ENCODE data around the gene LMX1B.
"Not testable (repeated sequence)": the region's sequence is repeated elsewhere in the genome, so short reads cannot be mapped to it uniquely, and the experiment has no call there.

The LMX1B gene

DNA sequence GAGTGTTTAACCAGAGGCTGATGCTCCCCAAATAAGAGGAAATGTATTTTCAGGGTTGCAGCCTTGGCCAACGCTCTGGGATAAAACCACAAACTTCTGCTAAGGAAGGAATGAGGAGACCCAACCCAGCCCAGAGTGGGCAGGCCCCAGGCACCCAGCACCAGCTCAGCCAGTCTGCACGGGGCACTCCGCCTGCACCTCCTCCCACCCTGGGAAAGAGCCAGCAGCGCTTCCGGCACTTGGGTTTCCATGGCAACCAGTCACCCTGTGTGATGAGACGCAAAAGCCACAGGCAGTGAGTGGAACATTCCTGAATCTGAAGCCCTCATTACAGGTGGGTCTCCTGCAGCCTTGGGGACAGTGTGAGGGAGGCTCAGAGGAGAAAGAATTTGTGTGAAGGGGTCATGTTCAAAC lies 105.9 kb downstream of the LMX1B start:
- DNase-seq: peak; percentile 45

DNA sequence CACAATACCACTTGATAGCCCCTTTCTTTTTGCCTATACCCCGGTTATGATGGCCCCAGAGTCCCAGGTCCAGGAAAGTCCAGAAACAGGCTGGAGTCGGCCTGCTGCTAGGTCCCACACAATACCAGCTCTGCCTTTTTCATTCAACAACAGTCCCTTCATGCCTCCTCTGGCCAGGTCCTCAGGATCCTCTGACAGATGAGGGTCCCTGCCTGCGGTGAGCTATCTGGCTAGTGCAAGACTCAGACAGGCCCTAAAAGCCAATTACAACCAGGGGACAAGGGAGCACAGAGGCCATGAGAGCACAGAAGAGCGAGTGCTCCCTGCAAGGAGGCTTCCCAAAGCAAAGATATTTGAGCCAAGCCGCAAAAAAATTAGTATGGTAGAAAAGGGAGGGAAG lies 106.3 kb downstream of the LMX1B start:
- DNase-seq: no peak

DNA sequence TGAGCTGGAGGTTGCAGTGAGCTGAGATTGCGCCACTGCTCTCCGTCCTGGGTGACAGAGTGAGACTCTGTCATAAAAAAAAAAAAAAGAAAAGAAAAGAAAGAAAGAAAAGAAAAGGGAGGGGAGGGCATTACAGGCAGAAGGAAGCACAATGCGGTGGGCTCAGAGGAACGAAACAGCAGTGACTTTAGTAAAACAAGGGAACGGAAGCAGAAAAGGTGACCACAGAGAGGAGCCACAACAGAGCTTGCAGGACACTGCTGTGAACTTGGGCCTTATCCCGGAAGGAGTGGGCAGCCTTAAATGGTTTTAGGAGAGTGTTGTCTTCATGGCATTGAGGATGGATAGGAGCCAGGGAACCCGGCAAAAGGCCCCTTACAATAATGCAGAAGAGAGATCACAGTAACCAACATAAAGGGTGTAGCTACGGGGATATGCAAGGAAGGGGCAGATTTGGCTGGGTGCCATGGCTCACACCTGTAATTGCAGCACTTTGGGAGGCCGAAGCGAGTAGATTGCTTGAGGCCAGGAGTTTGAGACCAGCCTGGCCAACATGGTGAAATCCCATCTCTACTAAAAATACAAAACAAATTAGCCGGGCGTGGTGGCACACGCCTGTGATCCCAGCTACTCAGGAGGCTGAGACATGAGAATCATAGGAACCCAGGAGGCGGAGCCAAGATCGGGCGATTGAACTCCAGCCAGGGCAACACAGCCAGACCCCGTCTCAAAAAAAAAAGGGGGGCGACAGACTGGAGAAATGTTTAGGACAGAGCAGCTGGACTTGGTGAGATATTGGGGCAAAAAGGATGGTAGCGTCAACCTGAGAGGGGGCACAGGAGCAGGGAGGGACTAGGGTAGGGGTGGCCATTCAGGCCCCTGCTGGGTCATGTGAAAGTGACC lies 107.2 kb downstream of the LMX1B start:
- no peak for DNase-seq

DNA sequence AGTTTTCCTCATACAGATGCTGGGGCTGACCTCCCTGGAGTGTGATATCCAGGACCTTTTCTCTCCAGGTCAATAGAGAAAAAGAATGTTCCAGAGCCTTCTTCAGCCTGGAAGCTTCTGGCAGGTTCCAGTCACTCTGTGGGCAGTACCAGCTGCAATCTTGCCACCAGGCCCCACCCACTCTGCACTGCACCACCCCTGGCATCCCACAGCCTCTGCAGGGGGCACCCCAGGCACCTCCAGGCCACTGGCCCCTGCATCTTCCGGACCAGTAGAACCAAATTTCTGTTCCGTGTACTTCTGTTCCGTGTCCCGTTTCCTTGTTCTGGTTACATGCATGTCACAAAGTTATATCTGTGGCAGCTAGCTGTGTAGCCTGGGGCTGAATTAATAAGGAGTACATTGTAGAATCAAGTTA lies 107.8 kb downstream of the LMX1B start:
- no peak for DNase-seq

DNA sequence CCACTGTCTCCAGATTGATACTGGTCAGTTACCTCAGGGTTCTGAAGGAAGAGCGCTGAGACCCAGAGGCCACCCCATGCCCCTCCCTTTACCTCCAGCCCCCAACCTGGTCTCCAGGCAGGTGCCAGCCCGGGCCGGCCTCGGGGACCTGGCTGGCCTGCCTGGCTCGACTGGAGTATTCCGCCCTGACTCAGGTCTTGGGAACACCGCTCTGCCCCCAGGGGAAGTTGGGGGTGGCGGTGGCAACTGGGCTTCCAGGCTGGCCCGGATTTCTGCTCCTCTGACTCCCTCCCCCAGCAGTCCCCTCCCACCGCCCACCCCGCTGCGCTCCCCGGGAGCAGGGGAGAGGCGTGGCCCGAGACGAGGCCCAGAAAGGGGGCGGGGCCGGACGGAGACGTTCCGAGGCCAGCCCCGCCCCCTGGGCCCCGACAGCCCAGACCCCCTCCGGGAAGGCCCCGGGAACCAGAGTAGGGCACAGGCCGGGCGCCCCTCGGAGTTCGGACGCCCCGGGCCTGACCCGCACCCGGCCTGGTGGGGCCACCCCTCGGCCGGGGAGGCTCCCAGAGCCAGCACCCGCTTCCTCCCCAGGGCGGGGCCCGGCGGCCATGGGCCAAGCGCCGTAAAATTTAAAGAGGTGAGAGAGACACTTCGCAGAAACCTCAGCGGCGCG lies 108.7 kb downstream of the LMX1B start:
- peak; percentile 46 for DNase-seq

DNA sequence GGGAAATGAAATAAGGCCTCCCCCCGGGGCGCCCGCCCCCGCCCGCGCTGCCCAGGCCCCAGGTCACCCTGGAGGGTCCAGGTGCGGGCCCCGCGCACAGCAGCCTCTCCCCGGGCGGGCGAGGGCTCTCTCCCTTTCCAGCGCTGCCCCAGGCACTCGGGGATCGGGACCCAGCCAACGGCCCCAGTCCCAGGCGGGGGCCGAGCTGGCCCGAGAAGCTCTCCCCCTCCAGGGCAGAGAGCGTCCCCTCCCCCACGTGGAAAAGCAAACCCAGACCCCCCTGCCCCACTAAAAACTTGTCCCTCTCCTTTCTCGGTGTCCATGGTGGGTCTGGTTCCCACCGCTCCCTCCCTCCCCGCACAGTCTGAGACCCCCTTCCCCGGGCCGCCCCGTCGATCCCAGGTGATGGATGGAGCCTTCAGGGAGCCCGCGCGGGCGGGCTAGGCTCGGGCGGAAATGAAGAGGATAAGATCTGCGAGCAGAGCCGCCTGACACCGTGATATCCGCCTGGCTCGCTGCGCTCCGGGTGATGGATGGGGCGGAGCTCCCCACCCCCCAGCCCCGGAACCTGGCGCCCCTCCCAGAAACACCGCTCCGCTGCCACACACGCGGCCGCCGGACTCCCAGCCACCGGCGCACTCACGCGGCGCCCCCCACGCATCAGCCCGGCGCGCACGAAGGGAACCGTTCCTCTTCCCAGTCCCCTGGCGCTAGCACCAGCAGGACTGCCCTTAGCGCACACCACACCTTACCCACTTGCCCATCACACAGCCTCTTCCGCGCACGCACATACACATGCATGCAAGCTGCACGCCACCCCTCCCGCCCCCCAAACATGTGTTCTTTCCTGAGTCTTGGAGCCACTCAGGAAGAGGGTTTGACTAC lies 109.4 kb downstream of the LMX1B start:
- DNase-seq: peak; percentile 10

DNA sequence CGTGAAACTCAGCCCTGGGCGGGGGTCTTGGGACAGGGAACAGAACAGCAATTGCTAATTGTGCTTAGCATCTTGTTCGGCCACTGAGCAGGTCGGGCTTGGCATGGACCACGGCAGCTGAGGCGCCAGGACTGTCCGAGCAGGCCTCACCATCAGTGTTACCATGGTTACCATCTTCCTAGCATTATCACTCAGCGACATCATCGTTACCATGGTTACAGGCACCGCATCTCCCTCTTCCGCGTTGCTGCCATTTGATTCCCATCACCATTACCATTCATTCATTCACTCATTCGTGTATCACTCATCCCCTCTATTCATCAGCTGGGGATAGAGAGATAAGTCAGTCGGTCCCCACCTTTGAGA lies 110.1 kb downstream of the LMX1B start:
- DNase-seq: no peak

DNA sequence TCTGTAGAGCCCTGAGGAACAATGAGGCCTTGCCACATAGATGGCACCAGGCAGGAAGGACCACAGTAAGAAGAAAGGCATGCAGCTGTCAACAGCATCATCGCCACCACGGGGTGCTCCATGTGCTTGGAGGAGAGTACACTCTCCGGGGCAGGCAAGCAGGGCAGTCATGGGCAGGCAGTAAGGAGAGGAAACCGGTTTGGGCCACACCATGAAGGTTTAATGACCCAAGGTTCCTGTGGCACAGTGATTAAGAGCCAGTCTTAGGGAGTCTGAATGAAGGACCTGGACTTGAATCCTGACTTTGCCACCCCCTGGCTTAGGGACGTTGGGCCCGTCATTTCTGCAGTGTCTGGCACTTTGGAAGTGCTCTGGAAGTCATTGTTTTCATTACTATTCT lies 110.5 kb downstream of the LMX1B start:
- no peak for DNase-seq

DNA sequence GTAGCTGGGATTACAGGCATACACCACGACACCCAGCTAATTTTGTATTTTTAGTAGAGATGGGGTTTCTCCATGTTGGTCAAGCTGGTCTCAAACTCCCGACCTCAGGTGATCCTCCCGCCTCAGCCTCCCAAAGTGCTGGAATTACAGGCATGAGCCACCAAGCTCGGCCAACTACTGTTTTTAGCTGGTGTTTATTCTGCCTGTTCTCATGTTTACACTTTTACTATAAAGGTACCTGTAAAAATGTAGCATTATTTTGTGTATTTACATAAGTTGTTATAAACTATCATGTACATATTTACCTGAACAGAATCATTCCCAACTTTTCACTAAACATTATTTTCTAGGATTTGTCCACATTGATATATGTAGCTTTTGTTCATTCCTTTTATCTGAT lies 111.8 kb downstream of the LMX1B start:
- not testable (repeated sequence) for DNase-seq

DNA sequence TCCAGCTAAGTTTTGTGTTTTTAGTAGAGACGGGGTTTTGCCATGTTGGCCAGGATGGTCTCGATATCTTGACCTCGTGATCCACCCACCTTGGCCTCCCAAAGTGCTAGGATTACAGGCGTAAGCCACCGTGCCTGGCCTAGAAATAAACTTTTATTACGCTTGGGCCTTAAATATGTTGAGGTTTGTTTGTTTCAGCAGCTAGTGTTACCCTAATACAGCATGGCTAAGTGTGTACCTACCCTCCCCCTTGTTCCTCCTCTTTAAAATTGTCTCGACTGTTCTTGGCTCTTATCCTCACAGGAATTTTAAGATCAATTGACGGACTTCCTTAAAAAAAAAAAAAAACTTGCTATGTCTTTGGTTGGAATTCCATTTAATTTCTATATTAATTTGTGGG lies 114.5 kb downstream of the LMX1B start:
- DNase-seq: not testable (repeated sequence)

DNA sequence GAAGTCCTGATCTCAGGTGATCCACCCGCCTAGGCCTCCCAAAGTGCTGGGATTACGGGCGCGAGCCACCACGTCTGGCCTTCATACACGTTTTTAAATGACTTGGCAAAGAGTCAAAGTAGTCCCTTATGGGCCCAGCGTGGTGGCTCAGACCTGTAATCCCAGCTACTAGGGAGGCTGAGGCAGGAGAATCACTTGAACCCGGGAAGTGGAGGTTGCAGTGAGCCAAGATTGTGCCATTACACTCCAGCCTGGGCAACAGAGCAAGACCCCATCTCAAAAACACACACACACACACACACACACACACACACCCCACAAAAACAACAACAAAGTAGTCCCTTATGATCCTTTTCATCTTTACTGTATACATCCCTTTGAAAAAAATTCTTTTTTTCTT lies 116.9 kb downstream of the LMX1B start:
- DNase-seq: not testable (repeated sequence)

DNA sequence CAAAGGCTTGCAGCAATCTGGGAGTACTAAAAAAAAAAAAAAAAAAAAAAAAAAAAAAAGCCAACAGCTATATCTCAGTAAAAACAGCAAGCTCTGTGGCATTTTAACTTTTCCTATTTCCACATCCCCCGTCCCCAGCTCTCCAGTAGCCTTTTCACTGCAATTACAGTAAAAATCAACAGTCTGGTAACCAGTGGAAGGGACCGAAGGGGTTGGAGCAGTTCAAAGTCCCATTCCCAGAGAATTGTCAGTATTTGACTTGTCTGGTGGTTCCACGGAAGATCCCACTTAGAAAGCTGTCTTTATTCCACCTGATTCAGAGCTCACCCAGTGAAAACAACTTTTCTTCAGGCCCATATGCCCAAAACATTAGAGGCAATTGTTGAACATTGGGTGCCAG lies 119.3 kb downstream of the LMX1B start:
- DNase-seq: no peak

DNA sequence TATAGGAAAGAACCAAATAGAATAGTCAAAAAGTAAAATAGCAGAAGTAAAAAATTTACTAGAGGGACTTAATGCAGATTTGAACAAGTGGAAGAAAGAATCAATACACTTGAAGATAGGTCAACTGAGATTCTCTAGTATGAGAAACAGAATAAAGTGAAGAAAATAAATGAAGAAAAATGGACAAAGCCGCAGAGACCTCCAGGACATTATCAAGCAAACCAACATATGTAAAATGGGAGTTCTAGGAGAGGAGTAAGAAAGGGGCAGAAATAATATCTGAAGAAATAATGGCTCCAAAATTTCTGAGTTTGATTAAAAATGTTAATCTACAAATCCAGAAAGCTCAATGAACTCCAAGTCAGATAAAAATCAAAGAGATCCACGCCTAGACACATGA lies 121.1 kb downstream of the LMX1B start:
- no peak for DNase-seq

DNA sequence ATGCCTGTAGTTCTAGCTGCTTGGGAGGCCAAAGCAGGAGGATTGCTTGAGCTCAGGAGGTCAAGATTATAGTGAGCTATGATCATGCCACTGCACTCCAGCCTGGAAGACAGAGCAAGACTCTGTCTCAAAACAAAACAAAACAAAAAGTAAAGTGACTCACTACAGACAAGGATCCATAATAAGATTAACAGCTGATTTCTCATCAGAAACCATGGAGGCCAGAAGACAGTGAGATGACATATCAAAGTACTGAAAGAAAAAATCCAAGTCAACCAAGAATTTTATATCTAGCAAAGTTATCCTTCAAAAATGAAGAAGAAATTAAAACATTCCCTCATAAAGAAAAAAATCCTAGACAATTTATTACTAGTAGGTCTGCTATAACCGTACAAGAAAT lies 121.8 kb downstream of the LMX1B start:
- DNase-seq: no peak

DNA sequence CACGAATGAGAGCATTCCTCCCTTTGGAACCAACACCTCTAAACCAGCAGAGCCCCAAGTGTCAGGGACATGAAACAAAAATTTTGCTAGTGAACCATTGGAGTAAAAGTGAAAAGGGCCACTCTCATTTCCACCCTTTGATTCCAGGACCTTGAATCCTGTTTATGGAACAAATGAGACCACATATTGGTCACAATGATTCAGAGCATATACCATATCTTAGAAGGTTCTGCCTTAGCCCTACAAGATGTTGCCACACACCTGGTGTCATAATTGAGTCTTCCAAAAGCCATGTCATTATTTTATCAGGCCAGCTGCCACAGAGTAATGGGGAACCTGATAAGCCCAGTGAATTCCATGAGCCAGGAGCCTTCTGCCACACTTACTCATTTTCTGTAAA lies 124.8 kb downstream of the LMX1B start:
- no peak for DNase-seq

DNA sequence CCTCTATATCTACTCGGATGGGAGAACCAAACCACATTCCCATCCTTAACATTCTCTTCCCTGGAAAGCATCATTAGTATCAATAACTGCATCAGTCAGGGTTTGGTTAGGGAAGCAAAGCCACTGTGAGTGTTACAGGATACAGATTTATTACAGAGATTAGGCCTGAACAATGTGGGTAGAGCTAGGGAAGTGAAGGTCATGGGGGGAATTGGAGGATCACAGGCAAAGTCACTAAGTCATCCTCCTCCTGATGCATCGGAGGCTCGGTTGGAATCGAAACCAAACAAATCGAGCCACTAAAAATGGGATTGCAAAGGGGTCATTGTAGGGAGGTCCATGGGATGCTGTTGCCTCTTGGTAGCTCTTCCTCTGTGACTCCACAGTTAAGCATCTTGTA lies 129.3 kb downstream of the LMX1B start:
- no peak for DNase-seq

DNA sequence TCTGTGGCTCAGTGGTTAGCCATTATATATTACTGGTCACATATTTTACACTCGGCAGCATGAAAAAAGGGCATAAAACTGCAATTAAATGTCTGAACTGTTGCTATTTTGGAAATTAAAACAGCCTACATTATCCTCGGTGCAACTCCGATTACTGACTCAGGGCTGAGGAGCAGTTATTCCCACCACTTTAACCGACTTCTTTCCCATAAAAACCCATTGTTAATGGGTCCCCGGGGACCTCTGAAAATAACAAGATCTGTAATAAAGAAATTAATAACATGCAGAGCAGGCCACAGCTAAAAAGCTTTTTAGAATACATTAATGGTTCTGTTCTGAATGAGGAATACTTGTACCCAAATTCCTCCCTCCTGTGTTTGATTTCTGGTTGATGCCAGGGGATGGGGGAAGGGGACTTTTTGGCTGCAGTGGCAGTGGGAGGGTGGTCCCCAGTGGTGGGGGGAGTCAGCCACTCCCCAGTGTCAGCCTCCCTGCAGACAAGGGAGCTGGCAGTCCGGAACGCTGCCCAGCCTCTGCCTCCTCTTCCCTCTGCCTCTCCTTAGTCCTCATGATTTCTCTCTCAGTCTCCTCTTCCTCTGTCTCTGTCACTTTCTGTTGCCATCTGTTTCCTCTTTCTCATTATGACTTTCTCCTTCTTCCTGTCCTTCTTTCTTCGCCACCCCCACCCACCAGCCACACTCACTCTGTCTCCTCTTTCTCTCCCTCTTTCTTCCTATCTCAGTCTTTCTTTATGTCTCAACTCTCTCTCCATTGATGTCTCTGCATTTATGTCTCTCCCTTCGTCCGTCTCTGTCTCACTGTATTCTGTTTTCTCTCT lies 132.1 kb downstream of the LMX1B start:
- DNase-seq: no peak

Measured in fibroblast of skin of abdomen (primary cell).